ENCODE measurements around the gene NUP188.

- no peak for TF ChIP-seq YY1 (IDR thresholded peaks at IDR 0.05; ENCODE audit: insufficient read depth, insufficient read length)
- no peak for TF ChIP-seq SUZ12 (IDR thresholded peaks at IDR 0.05; ENCODE audit: extremely low read depth, insufficient read depth, insufficient read length)
These were observed 31.3 kb upstream of the NUP188 start for GRCh38 chr9:128916204-128916603.

Data from NT2/D1 (cell line).